ENCODE data around the gene INTS15. TPM values are rescaled to one million over a fixed set of nuclear protein-coding genes. Genes with fewer than 3 reads are reported as not detected.

Gene INTS15
- total RNA-seq: 37.6 TPM
- long read RNA-seq, transcript C7orf26-201 (6 exons, 2,182 nt): major isoform, 21 of 43 reads
- long read RNA-seq, partial matches to known transcripts: 8 of 43 reads
- long read RNA-seq, other reads (novel, unspliced or antisense): 14 of 43 reads

DNA sequence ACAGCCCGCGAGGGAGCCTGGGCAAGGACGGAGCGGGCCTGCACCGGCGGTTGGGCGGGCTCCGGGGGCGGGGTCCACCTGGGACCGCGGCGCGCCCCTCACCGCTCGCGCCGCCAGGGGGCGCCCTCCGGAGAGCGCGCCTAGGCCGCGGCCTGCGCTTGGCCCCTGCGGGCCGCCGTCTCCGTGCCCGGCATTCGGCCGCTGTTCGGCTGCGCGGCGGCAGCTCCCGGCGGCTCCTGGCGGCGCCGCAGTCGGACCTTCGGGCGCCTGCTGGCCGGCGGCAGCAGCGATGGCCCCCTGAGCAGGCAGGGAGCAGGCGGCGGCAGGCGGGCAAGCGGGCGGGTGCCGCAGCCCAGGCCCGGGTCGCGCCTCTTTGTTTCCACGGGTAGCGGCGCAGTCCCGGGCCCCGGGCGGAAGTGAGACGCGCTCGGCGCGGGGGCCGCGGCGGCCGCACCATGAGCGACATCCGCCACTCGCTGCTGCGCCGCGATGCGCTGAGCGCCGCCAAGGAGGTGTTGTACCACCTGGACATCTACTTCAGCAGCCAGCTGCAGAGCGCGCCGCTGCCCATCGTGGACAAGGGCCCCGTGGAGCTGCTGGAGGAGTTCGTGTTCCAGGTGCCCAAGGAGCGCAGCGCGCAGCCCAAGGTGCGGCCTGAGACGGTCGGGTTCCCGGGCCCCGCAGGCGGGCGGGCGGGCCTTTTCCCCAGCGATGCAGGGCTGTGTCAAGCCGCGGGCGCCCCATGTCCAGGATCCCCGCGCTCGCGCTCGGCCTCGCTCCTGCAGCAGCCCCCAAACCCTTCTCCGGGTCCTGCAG is at the start of gene INTS15:
Gene INTS15, plus strand, starts transcription at position 193 of the 816 bp plus-strand sequence. Its CDS starts 263 bp downstream, at position 456.
- ATAC-seq (peak; percentile 99), DNase-seq (peak; percentile 90)
- Histone ChIP-seq H3K27me3 (no peaks in the 10 kb centered on the region), H3K4me1 (peaks cover 16% of the 10 kb centered on the region), H3K27ac (peak within 1 kb of the TSS; percentile 75), H3K9me3 (no peaks in the 10 kb centered on the region), H3K36me3 (peaks cover 54% of the 10 kb centered on the region), H3K4me3 (peak within 1 kb of the TSS; percentile 81)
- TF ChIP-seq, protein P1, sequence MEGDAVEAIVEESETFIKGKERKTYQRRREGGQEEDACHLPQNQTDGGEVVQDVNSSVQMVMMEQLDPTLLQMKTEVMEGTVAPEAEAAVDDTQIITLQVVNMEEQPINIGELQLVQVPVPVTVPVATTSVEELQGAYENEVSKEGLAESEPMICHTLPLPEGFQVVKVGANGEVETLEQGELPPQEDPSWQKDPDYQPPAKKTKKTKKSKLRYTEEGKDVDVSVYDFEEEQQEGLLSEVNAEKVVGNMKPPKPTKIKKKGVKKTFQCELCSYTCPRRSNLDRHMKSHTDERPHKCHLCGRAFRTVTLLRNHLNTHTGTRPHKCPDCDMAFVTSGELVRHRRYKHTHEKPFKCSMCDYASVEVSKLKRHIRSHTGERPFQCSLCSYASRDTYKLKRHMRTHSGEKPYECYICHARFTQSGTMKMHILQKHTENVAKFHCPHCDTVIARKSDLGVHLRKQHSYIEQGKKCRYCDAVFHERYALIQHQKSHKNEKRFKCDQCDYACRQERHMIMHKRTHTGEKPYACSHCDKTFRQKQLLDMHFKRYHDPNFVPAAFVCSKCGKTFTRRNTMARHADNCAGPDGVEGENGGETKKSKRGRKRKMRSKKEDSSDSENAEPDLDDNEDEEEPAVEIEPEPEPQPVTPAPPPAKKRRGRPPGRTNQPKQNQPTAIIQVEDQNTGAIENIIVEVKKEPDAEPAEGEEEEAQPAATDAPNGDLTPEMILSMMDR (IDR thresholded peaks at IDR 0.05): peak; percentile 63
- intact Hi-C loops (cut with DNase I): no loop called here

DNA sequence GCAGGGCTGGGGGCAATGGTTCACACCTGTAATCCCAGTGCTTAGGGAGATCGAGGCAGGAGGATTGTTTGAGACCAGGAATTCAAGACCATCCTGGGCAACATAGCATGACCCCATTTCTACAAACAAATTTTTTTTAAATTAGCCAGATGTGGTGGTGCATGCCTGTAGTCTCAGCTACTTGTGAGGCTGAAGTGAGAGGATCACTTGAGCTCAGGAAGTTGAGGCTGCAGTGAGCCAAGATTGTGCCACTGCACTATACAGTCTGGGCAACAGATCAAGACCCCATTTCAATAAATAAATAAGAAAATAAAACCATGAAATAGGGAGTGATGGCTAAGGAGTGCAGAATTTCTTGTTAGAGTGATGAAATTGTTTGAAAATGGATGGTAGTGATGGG is 47.5 kb upstream of the INTS15 start:
- ATAC-seq (no peak), DNase-seq (no peak)

DNA sequence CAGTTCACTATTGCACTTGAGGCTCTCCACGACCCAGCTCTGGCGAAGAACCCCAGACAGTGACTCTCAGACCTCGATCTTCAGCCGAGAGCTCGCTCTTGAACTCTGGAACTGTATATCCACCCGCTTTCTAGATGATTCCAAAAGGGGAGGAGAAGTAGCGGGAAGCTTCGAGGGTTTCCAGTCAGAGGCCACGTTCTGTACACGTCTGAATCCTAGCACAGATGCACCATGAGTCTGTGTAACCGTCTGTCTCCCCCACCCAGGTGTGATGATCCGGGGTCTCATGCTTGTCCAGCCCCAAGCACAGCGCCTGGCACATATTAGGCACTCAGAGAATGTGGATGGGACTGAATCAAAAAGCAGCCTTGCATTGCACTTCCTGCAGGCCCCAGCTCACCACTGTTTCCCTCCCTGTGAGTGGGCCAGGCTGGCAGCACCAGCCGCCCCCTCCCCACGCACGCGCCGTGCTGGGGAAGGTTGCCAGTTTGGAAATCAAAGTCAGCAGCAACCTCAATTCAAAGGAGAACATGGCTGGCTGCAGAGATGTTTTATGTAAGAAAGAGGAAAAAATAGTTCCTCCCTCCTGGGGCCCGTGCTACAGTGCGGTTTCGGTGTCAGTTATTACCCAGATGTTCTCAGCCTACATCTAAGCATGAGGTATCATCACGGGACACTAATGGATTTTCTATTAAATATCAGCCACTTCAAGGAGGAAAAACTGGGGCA is 44.3 kb upstream of the INTS15 start:
- ATAC-seq: peak; percentile 77
- no peak overlapping the region for H3K4me3 ChIP-seq
- intact Hi-C loops (cut with DNase I): no loop called here
- H3K36me3 ChIP-seq: no peaks in the 10 kb centered on the region
- TF ChIP-seq, protein P1 (IDR thresholded peaks at IDR 0.05): no peak
- no peaks in the 10 kb centered on the region for H3K9me3 ChIP-seq
- H3K27ac ChIP-seq: no peak overlapping the region
- no peaks in the 10 kb centered on the region for H3K4me1 ChIP-seq
- no peak for DNase-seq
- no peaks in the 10 kb centered on the region for H3K27me3 ChIP-seq

More for the DNA sequence above, 47.5 kb upstream of the INTS15 start:
- H3K4me1 ChIP-seq: no peaks in the 10 kb centered on the region
- no peak overlapping the region for H3K4me3 ChIP-seq
- intact Hi-C loops (cut with DNase I): no loop called here
- H3K9me3 ChIP-seq: no peaks in the 10 kb centered on the region
- peaks cover 21% of the 10 kb centered on the region for H3K27me3 ChIP-seq
- no peaks in the 10 kb centered on the region for H3K36me3 ChIP-seq
- TF ChIP-seq, protein P1 (IDR thresholded peaks at IDR 0.05): no peak
- no peak overlapping the region for H3K27ac ChIP-seq

DNA sequence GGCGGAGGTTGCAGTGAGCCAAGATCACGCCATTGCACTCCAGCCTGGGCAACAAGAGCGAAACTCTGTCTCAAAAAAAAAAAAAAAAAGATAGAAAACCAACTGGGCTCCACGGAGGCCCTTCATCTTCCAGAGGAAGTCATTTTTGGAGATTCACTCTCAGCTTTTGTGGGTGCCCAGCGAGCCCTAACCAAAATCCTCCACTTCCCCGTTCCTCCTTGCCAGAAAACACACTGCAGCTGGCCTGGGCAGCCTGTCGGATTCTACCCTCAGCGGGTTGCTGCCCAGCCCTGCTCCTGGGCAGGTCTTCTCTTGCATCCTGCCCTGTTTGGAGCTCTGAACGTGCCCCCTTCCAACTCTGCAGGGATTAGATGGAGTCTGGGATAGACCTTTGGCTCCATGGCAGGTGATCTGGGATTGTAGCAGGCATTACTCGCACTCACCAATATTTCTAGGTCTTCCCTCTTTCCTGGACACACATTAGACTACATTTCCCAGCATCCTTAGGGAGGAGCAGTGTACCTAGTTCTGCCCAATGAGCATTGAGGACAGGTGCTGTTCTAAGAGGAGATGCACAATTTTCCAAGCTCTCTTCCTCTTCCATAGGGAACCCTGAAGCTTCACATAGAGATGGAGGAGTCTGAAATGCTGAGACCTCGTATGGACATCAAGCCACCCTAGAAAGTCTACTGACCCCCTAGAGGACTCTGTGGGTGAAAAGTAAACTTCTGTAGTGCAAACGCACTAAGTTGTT is 43.1 kb upstream of the INTS15 start:
- TF ChIP-seq, protein P1 (IDR thresholded peaks at IDR 0.05): no peak
- Histone ChIP-seq H3K27ac (no peak overlapping the region), H3K4me3 (no peak overlapping the region), H3K4me1 (no peaks in the 10 kb centered on the region), H3K36me3 (no peaks in the 10 kb centered on the region), H3K9me3 (no peaks in the 10 kb centered on the region), H3K27me3 (no peaks in the 10 kb centered on the region)
- DNase-seq: no peak
- ATAC-seq: no peak
- intact Hi-C loops (cut with DNase I): no loop called here

DNA sequence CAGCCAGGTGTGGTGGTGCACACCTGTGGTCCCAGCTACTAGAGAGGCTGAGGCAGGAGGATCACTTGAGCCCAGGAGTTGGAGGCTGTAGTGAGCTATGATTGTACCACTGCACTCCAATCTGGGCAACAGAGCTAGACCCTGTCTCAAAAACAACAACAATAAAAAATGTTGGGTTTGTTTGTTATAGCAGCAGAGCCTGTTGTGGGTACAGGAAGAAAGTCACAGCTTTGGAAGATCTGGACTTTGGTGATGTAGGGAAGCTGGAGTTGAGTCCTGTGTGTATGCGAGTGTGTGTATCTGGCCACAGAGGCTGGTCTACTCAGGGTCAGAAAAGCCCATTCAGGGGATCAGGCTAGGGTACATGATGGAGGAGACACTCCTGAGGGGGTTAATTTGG is 42.4 kb upstream of the INTS15 start:
- no peaks in the 10 kb centered on the region for H3K36me3 ChIP-seq
- H3K27me3 ChIP-seq: no peaks in the 10 kb centered on the region
- TF ChIP-seq, protein P1 (IDR thresholded peaks at IDR 0.05): no peak
- no peak overlapping the region for H3K27ac ChIP-seq
- DNase-seq (no peak), ATAC-seq (no peak)
- H3K4me3 ChIP-seq: no peak overlapping the region
- no peaks in the 10 kb centered on the region for H3K9me3 ChIP-seq
- intact Hi-C loops (cut with DNase I): no loop called here
- H3K4me1 ChIP-seq: no peaks in the 10 kb centered on the region

Measured in upper lobe of right lung (tissue), 1 donor.